CD14-positive monocyte (primary cell): Measurements from ENCODE around the gene GDF10. TPM values are rescaled to one million over a fixed set of nuclear protein-coding genes. Genes with fewer than 3 reads are reported as not detected.

Experiments used
- DNase-seq, 3 donors: peaks; one replicate each; pipeline ENCODE4 v3.0.0-alpha.2; 2011 to 2022
- H2AFZ ChIP-seq: 2 replicates; pipeline ENCODE4 v1.6.0; 2012; ENCODE audit warnings: mild to moderate bottlenecking, low read depth, low read length, inconsistent platforms; ENCODE audit not compliant: insufficient read depth, poor library complexity, severe bottlenecking
- H3K27ac ChIP-seq, 2 donors: 1 replicate in 1 of 2; 2 replicates in 1 of 2; pipeline ENCODE4 v1.5.1; 2012 to 2013; ENCODE audit warnings: low read length in 2 of 2, control low read depth in 1 of 2, inconsistent platforms in 1 of 2, low read depth in 1 of 2, mild to moderate bottlenecking in 1 of 2
- H3K27me3 ChIP-seq, 2 donors: one replicate each; pipeline versions ENCODE4 v1.6.0 to v1.6.1; 2011 to 2013; ENCODE audit warnings: low read length in 2 of 2; ENCODE audit not compliant: control insufficient read depth in 2 of 2, insufficient read depth in 2 of 2
- H3K36me3 ChIP-seq, 2 donors: replicated peaks in 1 of 2; 1 replicate in 1 of 2; 2 replicates in 1 of 2; pipeline versions ENCODE4 v1.5.1 to v1.6.1; 2012 to 2013; ENCODE audit warnings: low read length in 2 of 2, control low read depth in 1 of 2, inconsistent platforms in 1 of 2, mild to moderate bottlenecking in 1 of 2; ENCODE audit not compliant: insufficient read depth in 2 of 2, control insufficient read depth in 1 of 2
- H3K4me1 ChIP-seq, 2 donors: 1 replicate in 1 of 2; 2 replicates in 1 of 2; pipeline versions ENCODE4 v1.5.1 to v1.6.1; 2012 to 2013; ENCODE audit warnings: low read length in 2 of 2, control low read depth in 1 of 2, inconsistent platforms in 1 of 2, mild to moderate bottlenecking in 1 of 2, moderate library complexity in 1 of 2; ENCODE audit not compliant: insufficient read depth in 2 of 2, control insufficient read depth in 1 of 2
- H3K4me2 ChIP-seq: replicated peaks from 2 replicates; pipeline ENCODE3; 2012; ENCODE audit warnings: low read length, moderate library complexity, mild to moderate bottlenecking; ENCODE audit not compliant: poor library complexity, severe bottlenecking; ENCODE audit errors: extremely low read depth
- H3K4me3 ChIP-seq, 3 experiments: fragments of 200-600 bp in 1 of 3; sonication (generic) in 1 of 3; replicated peaks in 1 of 3; 1 replicate in 2 of 3; 2 replicates in 1 of 3; pipeline ENCODE4 v1.5.1; 2011 to 2013; ENCODE audit warnings: low read length in 3 of 3, mild to moderate bottlenecking in 3 of 3, control low read depth in 2 of 3, low read depth in 2 of 3, inconsistent platforms in 1 of 3, moderate library complexity in 1 of 3
- H3K79me2 ChIP-seq: 2 replicates; pipeline ENCODE4 v1.6.0; 2012; ENCODE audit warnings: mild to moderate bottlenecking, control low read depth, inconsistent platforms, low read length, moderate library complexity; ENCODE audit not compliant: insufficient read depth
- H3K9ac ChIP-seq: 2 replicates; pipeline ENCODE4 v1.6.0; 2017; ENCODE audit warnings: low read length, mild to moderate bottlenecking; ENCODE audit not compliant: insufficient read depth, poor library complexity, severe bottlenecking
- H3K9me3 ChIP-seq, 2 donors: replicated peaks in 1 of 2; 1 replicate in 1 of 2; 2 replicates in 1 of 2; pipeline versions ENCODE4 v1.5.1 to v1.6.1; 2012 to 2013; ENCODE audit warnings: low read length in 2 of 2, control low read depth in 1 of 2; ENCODE audit not compliant: control insufficient read depth in 1 of 2, insufficient read depth in 1 of 2
- H4K20me1 ChIP-seq: 2 replicates; pipeline ENCODE4 v1.6.0; 2012; ENCODE audit warnings: mild to moderate bottlenecking, low read length, control low read depth, moderate library complexity; ENCODE audit not compliant: insufficient read depth
- H3K27ac Mint-ChIP-seq, 7 donors: one replicate each; pipeline ENCODE4 v1.8.0; 2020; ENCODE audit warnings: mild to moderate bottlenecking in 7 of 7, mixed read lengths in 7 of 7, moderate library complexity in 6 of 7, inconsistent platforms in 2 of 7
- H3K27me3 Mint-ChIP-seq, 3 donors: one replicate each; pipeline ENCODE4 v1.8.0; 2021 to 2022; ENCODE audit warnings: low read depth in 3 of 3, mild to moderate bottlenecking in 3 of 3, mixed read lengths in 3 of 3, moderate library complexity in 3 of 3, inconsistent platforms in 1 of 3
- H3K36me3 Mint-ChIP-seq, 2 donors: one replicate each; pipeline ENCODE4 v1.8.0; 2020; ENCODE audit warnings: mixed read lengths in 2 of 2, inconsistent platforms in 1 of 2, mild to moderate bottlenecking in 1 of 2
- H3K4me1 Mint-ChIP-seq: one replicate; pipeline ENCODE4 v1.8.0; 2020; ENCODE audit warnings: mild to moderate bottlenecking, mixed read lengths
- H3K4me3 Mint-ChIP-seq, 2 donors: one replicate each; pipeline ENCODE4 v1.8.0; 2020; ENCODE audit warnings: mild to moderate bottlenecking in 2 of 2, mixed read lengths in 2 of 2, moderate library complexity in 1 of 2
- H3K9me3 Mint-ChIP-seq, 7 donors: one replicate each; pipeline ENCODE4 v1.8.0; 2020 to 2022; ENCODE audit warnings: mixed read lengths in 7 of 7, mild to moderate bottlenecking in 6 of 7, moderate library complexity in 6 of 7, inconsistent platforms in 2 of 7
- CTCF ChIP-seq: fragments of 200-600 bp; IDR thresholded peaks from one replicate; pipeline ENCODE4 v1.8.0; 2022; ENCODE audit warnings: antibody characterized with exemption, mild to moderate bottlenecking
- WGBS: methylation state at CpG from one replicate; pipeline ENCODE4 v1.1.5; 2013; ENCODE audit warnings: missing lambda C conversion rate; ENCODE audit not compliant: insufficient coverage; 5-methylcytosine and 5-hydroxymethylcytosine counted together
- intact Hi-C, 2 donors: fragments of 100-400 bp; cut with micrococcal nuclease; formaldehyde crosslinking; loops; one replicate each; pipeline versions ENCODE4 v1.15.0 to v1.15.1; 2023
- polyA plus RNA-seq, 3 donors: library from polyadenylated mRNA; depleted of rRNA in 1 of 3; unstranded in 2 of 3; stranded (reverse) in 1 of 3; fragments of 300-500 nt in 2 of 3; fragments of >200 nt in 1 of 3; fragmentation: Illumina TruSeq in 2 of 3; gene quantifications; 1 replicate in 2 of 3; 2 replicates in 1 of 3; pipeline ENCODE4 v1.2.3, GENCODE V29; 2012 to 2021

GDF10 gene
- polyA plus RNA-seq, 3 donors, result not detected

- peaks cover 8 to 21% of the 10 kb centered on the region in 2 donors for H3K4me1 ChIP-seq
- no peaks in the 10 kb centered on the region for H3K36me3 ChIP-seq
- Mint-ChIP-seq H3K4me3 (peak overlapping the region in 1 of 2 donors; percentile 75), H3K27ac (no peak overlapping the region), H3K36me3 (peaks cover 3 to 4% of the 10 kb centered on the region in 2 donors), H3K27me3 (peaks cover 58 to 74% (median 67%) of the 10 kb centered on the region in 3 donors), H3K4me1 (peaks cover 23% of the 10 kb centered on the region), H3K9me3 (peaks cover 0 to 8% (median 6%) of the 10 kb centered on the region in 7 donors)
- no peaks in the 10 kb centered on the region for H4K20me1 ChIP-seq
- 86% methylated on average over 1 of the region's 1 CpG for WGBS
- intact Hi-C loops, result no loop called here
- no peak overlapping the region for H3K4me3 ChIP-seq
- H3K79me2 ChIP-seq, result no peaks in the 10 kb centered on the region
- H3K4me2 ChIP-seq, result no peak overlapping the region
- peaks cover 42 to 62% of the 10 kb centered on the region in 2 donors for H3K27me3 ChIP-seq
- no peak overlapping the region for H3K27ac ChIP-seq
- no peak for DNase-seq
- H3K9ac ChIP-seq, result no peak overlapping the region
- peaks cover 0 to 4% of the 10 kb centered on the region in 2 donors for H3K9me3 ChIP-seq
- TF ChIP-seq CTCF, result no peak
- H2AFZ ChIP-seq, result no peak overlapping the region
These were observed 3.1 kb upstream of the GDF10 start for GRCh38 chr10:47296941-47297340.

GRCh38 chr10:47297866-47298540 is 2.0 kb upstream of the GDF10 start:
- 87% methylated on average over 3 of the region's 12 CpGs for WGBS
- Mint-ChIP-seq H3K4me3 (peak overlapping the region in 1 of 2 donors; percentile 48), H3K27ac (no peak overlapping the region), H3K27me3 (peaks cover 61 to 75% (median 73%) of the 10 kb centered on the region in 3 donors), H3K9me3 (peaks cover 0 to 8% (median 5%) of the 10 kb centered on the region in 7 donors), H3K36me3 (peaks cover 3 to 4% of the 10 kb centered on the region in 2 donors), H3K4me1 (peaks cover 23% of the 10 kb centered on the region)
- no peak for TF ChIP-seq CTCF
- Histone ChIP-seq H3K9ac (no peak overlapping the region), H3K9me3 (peaks cover 0 to 4% of the 10 kb centered on the region in 2 donors), H2AFZ (no peak overlapping the region), H4K20me1 (no peaks in the 10 kb centered on the region), H3K4me1 (peaks cover 8 to 21% of the 10 kb centered on the region in 2 donors), H3K27ac (no peak overlapping the region), H3K4me2 (no peak overlapping the region), H3K79me2 (no peaks in the 10 kb centered on the region), H3K36me3 (no peaks in the 10 kb centered on the region), H3K27me3 (peaks cover 44 to 69% of the 10 kb centered on the region in 2 donors), H3K4me3 (no peak overlapping the region)
- DNase-seq, result no peak
- intact Hi-C loops, result no loop called here
